Kidney (tissue), 14 donors: ENCODE data around the gene IL17RB. TPM values are rescaled to one million over a fixed set of nuclear protein-coding genes. Genes with fewer than 3 reads are reported as not detected.

Experiments used
- DNase-seq, 5 donors: peaks; one replicate each; pipeline ENCODE4 v3.0.0-alpha.2; 2013 to 2020
- FAIRE-seq: peaks from 2 replicates; lab custom pipeline; 2012; peaks lifted over from hg19 to GRCh38; lab: Jason Lieb, UNC
- H3K27ac ChIP-seq, 2 donors: one replicate each; pipeline ENCODE4 v1.7.0; 2013; ENCODE audit warnings: low read depth in 2 of 2, low read length in 2 of 2, inconsistent platforms in 1 of 2
- H3K27me3 ChIP-seq: one replicate; pipeline ENCODE4 v1.7.1; 2013; ENCODE audit warnings: low read length, inconsistent platforms; ENCODE audit not compliant: control insufficient read depth, insufficient read depth
- H3K36me3 ChIP-seq, 3 donors: one replicate each; pipeline versions ENCODE4 v1.7.0 to v1.7.1; 2013; ENCODE audit warnings: low read length in 3 of 3, control low read depth in 1 of 3, inconsistent platforms in 1 of 3; ENCODE audit not compliant: insufficient read depth in 3 of 3, control insufficient read depth in 2 of 3
- H3K4me1 ChIP-seq, 3 donors: one replicate each; pipeline versions ENCODE4 v1.7.0 to v1.7.1; 2013; ENCODE audit warnings: low read length in 3 of 3, inconsistent platforms in 1 of 3, low read depth in 1 of 3; ENCODE audit not compliant: control insufficient read depth in 2 of 3, insufficient read depth in 2 of 3
- H3K4me3 ChIP-seq, 3 donors: one replicate each; pipeline versions ENCODE4 v1.7.0 to v1.8.1; 2013; ENCODE audit warnings: low read length in 3 of 3, control low read depth in 1 of 3, inconsistent platforms in 1 of 3
- H3K9ac ChIP-seq, 3 donors: one replicate each; pipeline versions ENCODE4 v1.7.0 to v1.7.1; 2013; ENCODE audit warnings: low read length in 3 of 3, control low read depth in 1 of 3, inconsistent platforms in 1 of 3
- H3K9me3 ChIP-seq, 3 donors: one replicate each; pipeline versions ENCODE4 v1.7.0 to v1.7.1; 2013; ENCODE audit warnings: low read length in 3 of 3, control low read depth in 1 of 3, inconsistent platforms in 1 of 3; ENCODE audit not compliant: control insufficient read depth in 2 of 3, insufficient read depth in 1 of 3
- intact Hi-C: fragments of 100-400 bp; cut with DNase I; formaldehyde crosslinking; loops from one replicate; pipeline ENCODE4 v1.11.1; 2022
- polyA plus RNA-seq: library from polyadenylated mRNA; stranded (reverse); fragments of 350-450 nt; fragmentation: Illumina TruSeq; extraction: RNeasy Lipid Tissue Mini Kit (QIAGEN cat#74804); gene quantifications from one replicate; pipeline ENCODE4 v1.2.3, GENCODE V29; 2014; ENCODE audit warnings: low read depth, low replicate concordance; ENCODE audit not compliant: insufficient read depth
- total RNA-seq: library from RNA; stranded (reverse); fragmentation: NEBNext Ultra II Directional; extraction: Animal tissue kit (Norgen Biotek cat#: 25700); gene quantifications from one replicate; pipeline ENCODE4 v1.2.1, GENCODE V29; 2021
- TF ChIP-seq, protein P1 (sequence below): IDR thresholded peaks from 3 replicates; pipeline ENCODE4 v1.5.1; 2012; ENCODE audit warnings: mild to moderate bottlenecking, moderate library complexity, borderline replicate concordance; ENCODE audit not compliant: insufficient read depth; ENCODE audit errors: extremely low read depth
- donor health status: control.
- donor health status: control.
- donor health status: control.
- donor health status: control.
- donor health status: control.
- donor health status: DM: yes; HTN: yes; CAD: no.
- donor health status: Normal renal cell carcinoma (clear cell type).

The IL17RB gene
- total and polyA plus RNA-seq, 2 donors from 2014 or later, result 27.7 to 87.4 TPM

DNA sequence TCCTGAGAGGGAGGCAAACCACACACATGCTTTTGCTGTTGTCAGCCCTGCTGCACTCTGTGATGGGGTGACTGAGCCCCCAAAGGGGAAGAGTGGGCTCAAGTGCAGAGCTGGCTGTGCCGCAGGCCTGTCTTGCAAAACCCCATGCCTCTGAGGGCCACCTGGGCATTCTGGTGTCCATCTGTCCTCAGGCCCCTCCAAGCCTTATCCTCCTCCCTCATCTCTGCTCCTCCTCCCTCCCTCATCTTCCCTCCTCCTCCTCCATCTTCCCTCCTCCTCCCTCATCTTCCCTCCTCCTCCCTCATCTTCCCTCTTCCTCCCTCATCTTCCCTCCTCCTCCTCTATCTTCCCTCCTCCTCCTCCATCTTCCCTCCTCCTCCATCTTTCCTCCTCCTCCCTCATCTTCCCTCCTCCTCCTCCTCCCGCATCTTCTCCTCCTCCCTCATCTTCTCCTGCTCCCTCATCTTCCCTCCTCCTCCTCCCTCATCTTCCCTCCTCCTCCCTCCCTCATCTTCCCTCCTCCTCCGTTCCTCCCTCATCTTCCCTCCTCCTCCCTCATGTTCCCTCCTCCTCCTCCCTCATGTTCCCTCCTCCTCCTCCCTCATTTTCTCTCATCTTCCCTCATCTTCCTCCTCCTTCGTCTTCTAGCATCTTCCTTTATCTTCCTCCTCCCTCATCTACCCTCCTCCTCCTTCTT lies 40.8 kb upstream of the IL17RB start:
- Histone ChIP-seq H3K27me3 (no peaks in the 10 kb centered on the region), H3K36me3 (peaks cover 0 to 2% (median 0%) of the 10 kb centered on the region in 3 donors), H3K9ac (no peak overlapping the region), H3K4me1 (peaks cover 0 to 15% (median 10%) of the 10 kb centered on the region in 3 donors), H3K27ac (no peak overlapping the region), H3K9me3 (no peaks in the 10 kb centered on the region), H3K4me3 (no peak overlapping the region)
- intact Hi-C loops, result no loop called here
- DNase-seq (no peak), FAIRE-seq (no peak)
- TF ChIP-seq, protein P1, sequence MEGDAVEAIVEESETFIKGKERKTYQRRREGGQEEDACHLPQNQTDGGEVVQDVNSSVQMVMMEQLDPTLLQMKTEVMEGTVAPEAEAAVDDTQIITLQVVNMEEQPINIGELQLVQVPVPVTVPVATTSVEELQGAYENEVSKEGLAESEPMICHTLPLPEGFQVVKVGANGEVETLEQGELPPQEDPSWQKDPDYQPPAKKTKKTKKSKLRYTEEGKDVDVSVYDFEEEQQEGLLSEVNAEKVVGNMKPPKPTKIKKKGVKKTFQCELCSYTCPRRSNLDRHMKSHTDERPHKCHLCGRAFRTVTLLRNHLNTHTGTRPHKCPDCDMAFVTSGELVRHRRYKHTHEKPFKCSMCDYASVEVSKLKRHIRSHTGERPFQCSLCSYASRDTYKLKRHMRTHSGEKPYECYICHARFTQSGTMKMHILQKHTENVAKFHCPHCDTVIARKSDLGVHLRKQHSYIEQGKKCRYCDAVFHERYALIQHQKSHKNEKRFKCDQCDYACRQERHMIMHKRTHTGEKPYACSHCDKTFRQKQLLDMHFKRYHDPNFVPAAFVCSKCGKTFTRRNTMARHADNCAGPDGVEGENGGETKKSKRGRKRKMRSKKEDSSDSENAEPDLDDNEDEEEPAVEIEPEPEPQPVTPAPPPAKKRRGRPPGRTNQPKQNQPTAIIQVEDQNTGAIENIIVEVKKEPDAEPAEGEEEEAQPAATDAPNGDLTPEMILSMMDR, result no peak

- peaks cover 0 to 15% (median 10%) of the 10 kb centered on the region in 3 donors for H3K4me1 ChIP-seq
- FAIRE-seq (no peak), DNase-seq (peak in 4 of 5 donors; percentile 50 to 73 (median 68))
- peak overlapping the region in 1 of 3 donors; percentile 46 for H3K9ac ChIP-seq
- no peak overlapping the region for H3K4me3 ChIP-seq
- TF ChIP-seq, protein P1, result no peak
- no peaks in the 10 kb centered on the region for H3K9me3 ChIP-seq
- H3K27ac ChIP-seq, result peak overlapping the region; percentile 49 to 78
- no peaks in the 10 kb centered on the region for H3K36me3 ChIP-seq
- H3K27me3 ChIP-seq, result no peaks in the 10 kb centered on the region
- intact Hi-C loops, result no loop called here
Observed at GRCh38 chr3:53806182-53807116, 39.9 kb upstream of the IL17RB start.

GRCh38 chr3:53807117-53807810 lies 39.1 kb upstream of the IL17RB start:
- TF ChIP-seq, protein P1, result no peak
- Histone ChIP-seq H3K36me3 (no peaks in the 10 kb centered on the region), H3K9ac (peak overlapping the region in 1 of 3 donors; percentile 46), H3K4me3 (no peak overlapping the region), H3K27me3 (no peaks in the 10 kb centered on the region), H3K9me3 (no peaks in the 10 kb centered on the region), H3K4me1 (peaks cover 0 to 15% (median 10%) of the 10 kb centered on the region in 3 donors), H3K27ac (peak overlapping the region; percentile 49 to 78)
- intact Hi-C loops, result no loop called here
- FAIRE-seq, result no peak
- DNase-seq, result peak in 2 of 5 donors; percentile 31 to 43
